Eye (tissue), 1 donor: ENCODE data around the gene ACCSL.

Experiments used
- DNase-seq: peaks from one replicate; pipeline ENCODE4 v3.0.0-alpha.2; 2015

The ACCSL gene

GRCh38 chr11:44065841-44066731 lies 18.3 kb downstream of the ACCSL start, which contains the start of gene ACCS:
TSS of gene ACCS (plus strand) at chr11:44066270. CDS start at chr11:44067628, 1,358 bp downstream.
- peak; percentile 96 for DNase-seq

DNA sequence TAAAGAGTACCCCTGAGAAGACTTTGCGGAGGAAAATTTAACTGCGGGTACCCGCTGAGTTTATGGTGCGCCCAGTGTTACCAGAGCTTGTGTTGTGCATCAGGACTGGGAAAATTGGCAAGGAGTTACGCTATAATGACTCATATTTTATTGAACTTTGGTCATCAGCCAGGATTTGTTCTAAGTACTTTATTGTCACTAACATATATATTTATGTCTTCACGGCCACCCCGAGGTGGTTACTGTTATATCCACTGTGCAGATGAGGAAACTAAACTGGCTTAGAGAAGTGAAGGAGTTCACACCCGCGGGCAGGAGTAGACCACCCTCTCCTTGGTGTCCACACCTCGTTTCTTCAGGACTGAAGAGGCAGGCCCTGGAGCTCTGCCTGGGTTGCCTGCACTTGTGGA lies 19.0 kb downstream of the ACCSL start:
- DNase-seq = no peak

GRCh38 chr11:44067266-44067665 lies 19.5 kb downstream of the ACCSL start:
- no peak for DNase-seq

- DNase-seq = no peak
Observed at GRCh38 chr11:44068180-44068579, 20.4 kb downstream of the ACCSL start.

- no peak for DNase-seq
Observed at GRCh38 chr11:44071157-44071556, 23.4 kb downstream of the ACCSL start.

DNA sequence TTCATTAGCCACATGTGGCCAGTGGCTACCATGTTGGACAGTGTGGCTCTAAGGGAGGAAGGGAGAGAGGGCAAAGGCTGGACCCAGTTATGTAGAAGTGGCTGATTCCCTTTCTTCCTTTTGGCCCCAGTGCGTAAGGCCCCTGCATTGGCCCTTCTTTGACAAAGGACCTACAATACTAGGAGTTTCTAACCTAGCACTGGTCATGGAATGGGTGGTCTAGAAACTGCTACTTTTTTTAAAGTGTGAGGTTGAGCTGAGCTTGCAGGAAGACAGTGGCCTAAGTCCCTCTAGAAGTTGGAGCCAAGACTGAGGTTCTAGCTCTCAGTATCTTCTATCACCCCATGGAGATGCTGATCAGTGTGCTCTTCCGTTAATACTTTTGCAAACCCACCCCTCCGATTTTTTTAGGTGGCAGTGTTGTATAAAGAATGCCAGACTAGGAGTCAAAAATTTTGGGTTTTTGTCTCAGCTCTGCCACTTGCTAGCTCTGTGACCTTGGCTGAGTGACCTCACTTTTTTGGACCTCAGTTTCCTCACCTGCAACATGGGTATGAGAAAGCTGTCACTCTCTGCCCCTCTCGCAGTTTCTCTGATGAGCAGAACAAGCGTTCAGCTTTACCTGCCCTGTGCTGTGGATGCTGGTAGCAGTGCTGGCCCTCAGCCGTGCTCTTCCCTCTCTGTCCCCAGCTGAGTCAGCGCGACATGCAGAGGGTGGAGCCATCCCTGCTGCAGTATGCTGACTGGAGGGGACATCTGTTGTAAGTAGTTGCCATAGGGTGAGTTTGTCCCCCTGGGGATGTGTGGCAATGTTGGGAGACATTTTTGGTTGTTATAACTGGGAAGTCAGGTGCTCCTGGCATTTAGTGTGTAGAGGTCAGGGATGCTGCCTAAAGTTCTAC lies 25.2 kb downstream of the ACCSL start:
- DNase-seq = no peak

- no peak for DNase-seq
Observed at GRCh38 chr11:44078794-44079193, 31.0 kb downstream of the ACCSL start.

- DNase-seq = no peak
Observed at GRCh38 chr11:44079376-44079775, 31.6 kb downstream of the ACCSL start.

DNA sequence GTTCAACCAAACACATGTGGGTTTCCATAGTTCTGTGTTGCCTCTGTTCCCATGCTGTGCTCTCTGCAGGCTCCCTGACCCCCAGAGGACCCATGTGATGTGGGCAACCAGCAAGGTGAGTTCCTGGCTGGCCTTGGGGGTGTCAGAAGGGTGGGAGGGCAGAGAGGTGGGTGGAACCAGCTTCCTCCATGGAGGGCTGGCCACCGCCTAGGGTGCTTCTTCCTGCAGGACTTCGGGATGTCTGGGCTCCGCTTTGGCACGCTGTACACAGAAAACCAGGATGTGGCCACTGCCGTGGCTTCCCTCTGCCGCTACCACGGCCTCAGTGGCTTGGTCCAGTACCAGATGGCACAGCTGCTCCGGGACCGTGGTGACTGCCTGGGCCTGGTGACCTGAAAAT lies 33.2 kb downstream of the ACCSL start:
- DNase-seq = no peak

DNA sequence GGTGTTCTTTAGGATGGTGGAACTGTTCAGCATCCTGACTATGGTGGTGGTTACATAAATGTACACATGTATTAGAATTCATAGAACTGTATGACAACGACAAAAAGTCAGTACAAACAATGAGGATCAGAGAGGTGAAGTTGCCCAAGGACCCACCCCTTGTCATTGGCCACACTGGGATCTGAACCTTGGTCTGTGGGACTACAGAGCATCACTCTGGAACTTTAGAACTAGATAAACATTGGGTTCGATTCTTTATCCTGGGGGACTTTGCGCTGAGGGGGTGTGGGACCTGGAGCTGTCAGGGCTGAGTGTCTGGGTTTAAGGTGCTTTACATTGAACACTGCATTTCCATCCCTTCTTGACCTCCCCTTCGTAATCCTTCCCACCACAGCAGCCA lies 34.9 kb downstream of the ACCSL start:
- no peak for DNase-seq

- DNase-seq = no peak
Observed at GRCh38 chr11:44083433-44083832, 35.7 kb downstream of the ACCSL start.

DNA sequence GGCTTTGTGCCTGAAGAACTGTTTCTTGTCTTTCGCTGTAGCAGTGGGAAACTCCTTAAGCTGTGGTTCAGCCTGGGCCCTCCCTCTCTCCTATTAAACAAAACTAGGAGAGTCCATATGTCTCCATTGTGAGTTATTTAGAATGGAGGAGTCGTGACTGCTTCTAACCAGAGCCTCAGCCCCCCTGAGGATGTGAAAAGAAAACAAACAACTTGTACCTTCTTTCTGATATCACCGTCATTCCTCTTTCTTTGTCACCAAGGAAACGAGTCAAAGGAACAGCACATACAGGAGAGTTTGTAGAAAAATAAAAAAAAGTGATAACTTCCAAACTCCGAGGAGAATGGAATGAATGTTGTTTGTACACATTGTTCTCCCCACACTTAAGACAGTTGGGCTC lies 36.1 kb downstream of the ACCSL start:
- no peak for DNase-seq

GRCh38 chr11:44085330-44085729 lies 37.5 kb downstream of the ACCSL start:
- no peak for DNase-seq

DNA sequence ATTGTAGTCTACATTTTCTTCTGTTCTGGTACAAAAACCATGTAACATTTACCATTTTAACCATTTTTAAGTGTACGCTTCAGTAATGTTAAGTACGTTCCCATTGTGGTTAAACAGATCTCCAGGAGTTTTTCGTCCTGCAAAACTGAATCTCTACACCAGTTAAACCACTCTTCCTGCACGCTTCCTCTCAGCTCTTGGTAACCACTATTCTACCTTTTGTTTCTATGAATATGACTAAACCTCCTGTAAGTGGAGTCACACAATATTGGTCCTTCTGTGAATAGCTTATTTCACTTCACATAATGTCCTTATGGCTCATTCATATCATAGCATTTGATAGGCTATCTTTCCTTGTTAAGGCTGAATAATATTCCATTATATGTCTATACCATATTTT lies 40.6 kb downstream of the ACCSL start:
- no peak for DNase-seq

- no peak for DNase-seq
Observed at GRCh38 chr11:44088871-44089270, 41.1 kb downstream of the ACCSL start.

GRCh38 chr11:44090539-44090938 lies 42.8 kb downstream of the ACCSL start:
- DNase-seq = no peak

- DNase-seq = peak; percentile 95
Observed at GRCh38 chr11:44094260-44094868, 46.6 kb downstream of the ACCSL start.

GRCh38 chr11:44095506-44096359 lies 48.0 kb downstream of the ACCSL start, which contains the start of gene EXT2:
TSS of gene EXT2 (plus strand) at chr11:44095678. CDS start at chr11:44107713, 12,035 bp downstream.
- DNase-seq = peak; percentile 94

GRCh38 chr11:44096360-44097185 lies 48.8 kb downstream of the ACCSL start:
- no peak for DNase-seq

GRCh38 chr11:44097821-44098220 lies 50.0 kb downstream of the ACCSL start:
- no peak for DNase-seq

GRCh38 chr11:44101098-44101497 lies 53.3 kb downstream of the ACCSL start:
- no peak for DNase-seq
